Measurements from ENCODE around the gene CEP128.

Gene CEP128

DNA sequence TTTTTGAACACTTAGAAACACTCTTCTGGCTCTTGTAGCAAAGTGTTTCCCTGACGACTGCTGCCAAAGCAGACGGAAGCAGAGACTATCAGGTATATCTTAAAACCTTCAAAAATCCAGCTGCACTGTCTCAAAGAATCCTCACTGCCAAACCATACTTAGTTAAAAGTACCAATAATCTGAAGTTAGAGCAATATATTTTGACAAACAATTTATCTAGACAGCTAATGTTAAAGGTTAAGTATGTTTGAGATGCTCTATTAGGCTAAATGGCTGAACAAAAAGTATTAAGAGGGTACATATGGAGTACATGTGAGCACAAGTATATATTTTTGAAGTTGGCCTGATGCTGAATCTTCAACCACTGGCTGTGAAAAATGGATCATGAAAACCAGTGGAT is 398.3 kb downstream of the CEP128 start:
- no peak for DNase-seq (ENCODE audit: low spot score)

DNA sequence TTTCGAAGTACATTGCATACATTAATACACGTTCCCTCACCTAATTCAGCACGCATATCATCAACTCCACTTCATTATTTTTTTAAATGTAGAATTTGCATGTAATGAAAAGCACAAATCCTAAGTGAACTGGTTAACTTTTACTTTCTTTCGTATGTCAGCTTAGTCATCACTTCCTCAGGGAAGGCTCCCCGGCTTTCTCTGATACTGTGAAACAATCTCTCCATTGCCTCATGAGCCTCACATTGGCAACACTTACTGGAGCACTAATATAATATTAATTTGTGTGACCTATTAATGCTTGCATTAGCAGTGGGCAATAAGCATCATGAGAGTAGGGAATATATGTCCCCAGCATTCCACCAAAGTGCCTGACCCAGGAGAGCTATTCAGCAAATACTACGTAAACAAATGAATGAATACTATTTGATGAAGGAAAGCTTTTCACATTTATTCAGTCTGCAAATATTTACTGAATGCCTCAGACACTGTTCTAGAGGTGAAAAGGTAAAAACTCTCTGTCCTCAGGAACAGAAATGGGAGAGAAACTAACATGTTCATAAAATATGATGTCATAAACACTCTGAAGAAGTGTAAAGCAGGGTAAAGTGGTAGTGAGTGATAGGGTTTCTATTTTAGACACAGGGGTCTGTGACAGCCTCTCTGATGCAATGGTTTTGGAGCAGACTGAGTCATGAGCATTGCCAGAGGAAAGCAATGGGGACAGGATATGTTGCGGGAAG is 402.7 kb downstream of the CEP128 start:
- no peak for DNase-seq (ENCODE audit: low spot score)

DNA sequence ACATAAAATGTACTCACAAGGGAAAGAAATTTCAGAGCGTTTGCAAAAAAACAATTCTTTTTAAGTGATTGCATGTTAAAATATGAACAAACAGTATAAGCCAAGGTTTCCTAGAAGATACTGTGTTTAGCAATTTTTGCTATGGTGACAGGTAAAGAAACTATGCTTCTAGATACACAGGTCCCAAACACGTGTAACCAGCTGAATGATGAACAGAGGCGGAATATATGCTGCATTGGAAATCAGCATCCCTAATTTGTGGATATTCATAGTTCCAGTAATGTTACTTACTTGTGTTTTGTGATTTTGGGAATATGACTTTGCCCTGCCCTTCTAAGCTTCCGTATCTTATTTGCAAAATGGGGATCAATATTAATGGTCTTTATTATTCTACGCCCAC is 403.9 kb downstream of the CEP128 start:
- DNase-seq (ENCODE audit: low spot score), result no peak

DNA sequence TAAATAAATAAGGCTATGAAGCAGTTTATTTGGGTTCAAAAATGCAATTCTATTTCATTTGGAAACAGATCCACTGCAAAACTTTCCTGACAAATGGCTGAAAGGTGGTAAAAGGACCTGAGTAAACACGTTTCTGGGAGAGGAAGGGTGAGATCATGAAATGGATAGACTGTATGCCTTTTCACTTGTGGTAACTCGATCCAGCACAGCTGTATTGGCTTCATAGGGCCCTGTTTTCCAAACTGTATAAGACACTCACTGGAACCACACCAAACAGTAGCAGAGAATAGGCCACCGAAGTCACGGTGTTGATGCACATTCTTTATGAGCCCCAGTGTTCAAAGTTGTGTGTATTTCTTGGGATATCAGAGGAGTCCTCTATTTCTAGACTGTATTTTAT is 405.1 kb downstream of the CEP128 start:
- no peak for DNase-seq (ENCODE audit: low spot score)

DNA sequence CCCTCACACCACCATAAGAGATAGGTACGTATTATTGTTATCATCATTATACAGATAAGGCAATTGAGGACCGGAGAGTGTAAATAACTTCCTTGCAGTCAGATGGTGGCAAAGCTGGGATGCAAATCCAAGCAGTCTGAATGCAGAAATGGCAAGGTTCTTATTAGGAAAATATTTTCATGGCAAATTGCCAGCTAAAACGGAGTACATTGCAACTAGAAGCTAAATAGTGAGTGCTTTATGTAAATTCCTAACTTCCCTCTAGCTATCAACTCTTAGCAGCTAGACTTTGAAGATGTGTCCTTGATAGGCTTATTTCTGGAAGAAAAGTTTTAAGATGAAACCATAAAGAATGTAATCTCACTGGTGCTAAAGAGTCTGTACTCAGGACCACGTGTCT is 406.4 kb downstream of the CEP128 start:
- no peak for DNase-seq (ENCODE audit: low spot score)

DNA sequence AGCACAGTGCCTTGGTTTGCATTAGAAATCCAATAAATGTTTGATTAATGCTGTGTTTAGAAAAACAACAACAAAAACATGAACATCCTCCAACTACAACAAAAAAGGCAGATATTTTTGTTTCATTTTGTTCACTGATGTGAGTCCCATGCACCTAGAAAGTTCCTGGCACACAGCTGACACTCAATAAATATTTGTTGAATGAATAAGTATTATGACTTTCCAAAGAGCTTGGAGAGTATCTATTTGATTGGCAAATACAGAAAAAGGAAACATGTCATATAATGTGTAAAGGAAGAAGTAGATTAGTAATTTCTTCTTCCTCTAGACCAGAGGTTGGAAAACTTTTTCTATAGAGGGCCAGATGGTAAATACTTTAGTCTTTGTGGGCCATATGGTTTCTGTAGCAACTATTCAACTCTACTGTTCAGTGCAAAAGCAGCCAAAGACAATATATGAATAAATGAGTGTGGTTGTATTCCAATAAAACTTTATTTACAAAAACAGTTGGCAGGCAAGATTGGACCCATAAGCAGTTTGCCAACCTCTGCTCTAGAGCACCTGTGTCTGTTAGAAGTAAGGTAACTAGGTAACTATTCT is 417.9 kb downstream of the CEP128 start:
- no peak for DNase-seq (ENCODE audit: low spot score)

DNA sequence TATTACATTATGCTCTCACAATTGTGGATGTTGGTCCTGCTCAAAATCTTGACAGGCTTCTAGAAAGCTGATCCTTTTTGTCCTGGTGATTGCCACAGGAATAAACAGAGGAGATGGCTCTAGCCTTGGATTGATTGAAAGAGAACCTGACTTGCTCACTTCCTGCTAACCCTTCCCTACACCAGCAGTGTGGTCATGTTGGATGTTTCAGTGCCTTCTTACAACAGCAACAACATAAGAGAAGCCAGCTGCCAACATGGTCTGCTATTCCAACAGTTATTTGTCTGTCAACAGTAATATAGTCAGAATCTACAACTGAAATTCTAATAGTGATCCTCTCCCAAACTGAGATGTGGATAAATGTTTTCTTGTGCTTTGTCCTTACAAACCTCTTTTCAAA is 418.6 kb downstream of the CEP128 start:
- no peak for DNase-seq (ENCODE audit: low spot score)

DNA sequence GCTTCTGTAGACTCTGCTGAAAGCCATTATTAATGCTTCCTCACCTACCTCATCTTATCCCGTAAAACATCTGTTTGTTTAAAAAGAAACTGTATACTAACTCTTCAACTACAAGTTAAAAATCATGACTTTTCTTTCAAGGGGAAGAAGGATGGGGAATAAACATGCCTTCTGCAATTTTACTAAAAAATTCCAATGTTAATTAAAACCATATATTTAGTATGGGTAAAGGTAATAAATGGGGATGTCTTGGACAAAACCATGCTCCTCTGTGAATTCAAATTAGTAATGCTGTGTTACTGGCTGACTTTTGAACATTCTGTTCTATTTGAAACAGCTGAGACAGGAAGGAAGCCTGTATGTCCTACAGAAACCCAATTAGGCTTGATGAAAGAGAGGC is 419.1 kb downstream of the CEP128 start:
- DNase-seq (ENCODE audit: low spot score), result no peak

DNA sequence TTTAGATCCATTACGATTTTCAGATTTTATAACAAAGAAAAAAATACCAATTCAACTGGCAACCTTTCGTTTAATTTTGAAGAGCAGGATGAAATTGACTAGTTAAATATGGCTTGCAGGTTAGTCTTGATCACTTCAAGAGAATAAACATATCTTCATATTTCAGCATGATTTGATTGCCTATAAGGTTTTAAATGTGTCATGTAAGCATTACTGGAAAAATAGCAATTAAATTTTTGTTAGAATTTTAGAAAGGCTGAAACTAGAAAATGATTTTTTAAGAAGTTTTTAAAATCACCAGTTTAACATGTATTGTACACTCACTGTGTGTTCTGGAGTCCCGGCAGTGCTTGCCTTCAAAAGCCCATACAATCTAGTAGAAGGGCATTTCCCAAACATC is 420.1 kb downstream of the CEP128 start:
- no peak for DNase-seq (ENCODE audit: low spot score)

DNA sequence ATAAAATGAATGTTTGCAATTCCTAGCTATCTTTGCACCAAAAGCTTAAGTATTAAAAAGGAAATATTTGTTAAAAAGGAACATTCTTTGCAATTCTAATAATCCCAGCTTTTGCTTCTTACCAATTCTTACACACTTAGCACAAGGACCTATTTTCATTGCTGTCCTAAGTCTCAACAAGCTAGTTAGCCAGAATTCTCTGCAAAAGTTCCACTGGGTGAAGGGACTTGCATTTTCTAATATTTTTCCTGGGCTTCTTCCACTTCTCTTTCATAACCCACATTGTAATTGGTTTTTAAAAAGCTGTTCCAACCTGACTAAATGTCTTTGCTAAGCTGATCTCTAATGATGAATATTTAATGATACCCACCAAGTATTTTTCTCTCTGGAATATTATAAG is 422.5 kb downstream of the CEP128 start:
- no peak for DNase-seq (ENCODE audit: low spot score)

DNA sequence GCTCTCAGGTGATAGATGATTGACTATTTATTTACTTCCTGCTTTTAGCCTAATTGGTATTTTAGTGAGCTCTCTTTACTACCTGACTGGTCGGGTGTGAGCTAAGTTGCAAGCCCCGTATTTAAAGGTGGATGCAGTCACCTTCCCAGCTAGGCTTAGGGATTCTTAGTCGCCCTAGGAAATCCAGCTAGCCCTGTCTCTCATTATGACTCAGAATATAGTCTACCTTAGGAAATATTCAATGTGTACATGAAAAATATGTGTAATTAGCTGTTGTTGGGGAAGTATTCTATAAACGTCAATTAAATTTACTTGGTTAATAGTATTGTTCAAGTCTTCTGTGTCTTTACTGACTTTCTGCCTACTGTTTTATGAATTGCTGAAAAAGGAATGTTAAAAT is 423.4 kb downstream of the CEP128 start:
- no peak for DNase-seq (ENCODE audit: low spot score)

DNA sequence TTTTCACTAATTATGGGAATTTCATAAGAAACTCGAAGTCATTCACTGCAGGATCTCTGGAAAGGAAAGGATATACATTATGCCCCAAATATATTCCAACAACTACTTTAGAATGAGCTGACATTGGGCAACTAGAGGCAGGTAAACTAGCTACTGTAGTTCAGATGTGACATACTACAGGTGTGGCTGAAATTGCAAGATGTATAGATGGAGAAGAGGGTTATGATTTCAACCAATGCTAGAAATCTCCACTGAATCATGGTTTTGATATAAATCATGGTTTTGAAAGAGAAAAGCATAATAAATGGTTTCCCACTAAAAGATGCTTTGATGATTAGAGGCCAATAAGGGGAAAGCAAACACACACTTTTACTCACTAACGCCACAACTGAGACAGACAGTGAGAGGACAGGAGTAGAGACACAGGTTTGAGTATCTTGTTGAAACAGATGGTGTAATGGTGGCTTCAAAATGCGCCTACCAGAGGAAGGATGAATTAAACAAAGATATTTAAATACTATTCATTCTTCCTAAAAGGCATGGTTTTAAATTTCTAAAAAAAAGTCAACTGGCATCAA is 434.2 kb downstream of the CEP128 start:
- DNase-seq (ENCODE audit: low spot score), result no peak

DNA sequence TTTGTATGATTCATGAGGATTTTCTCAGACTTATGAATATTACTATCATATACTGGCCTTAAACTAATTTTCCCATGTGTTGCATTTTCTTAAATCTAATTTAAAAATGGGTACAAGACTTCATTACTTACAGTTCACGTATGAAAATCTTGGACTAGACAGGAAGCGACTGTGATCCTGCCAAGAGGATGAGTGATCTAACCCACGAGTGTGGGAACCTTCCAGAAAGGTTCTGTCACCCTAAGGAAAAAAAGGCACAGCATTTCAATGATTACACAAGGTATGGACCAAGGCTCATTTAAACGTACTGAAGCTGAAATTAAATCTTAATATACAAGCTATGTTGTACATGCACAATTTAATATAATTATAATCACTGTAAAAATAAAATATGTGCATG is 436.8 kb downstream of the CEP128 start:
- DNase-seq (ENCODE audit: low spot score), result no peak

DNA sequence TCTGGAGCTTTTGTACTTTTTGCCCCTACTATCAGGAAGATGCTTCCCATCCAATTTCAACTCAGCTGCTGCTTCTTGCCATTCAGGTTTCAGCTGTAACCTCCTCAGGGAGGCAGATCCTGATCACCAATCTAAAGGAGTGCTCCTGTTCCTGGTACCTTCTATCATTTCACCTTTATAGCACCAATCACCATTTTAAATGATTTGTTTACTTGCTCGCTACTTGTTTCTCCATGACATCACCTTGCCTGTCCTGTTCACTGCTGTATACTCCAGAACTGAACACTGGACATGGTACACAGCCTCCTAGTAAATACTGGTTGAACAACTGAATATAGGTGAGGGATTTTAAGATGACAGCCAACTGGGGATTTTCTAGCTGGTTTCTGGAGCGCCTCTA is 443.0 kb downstream of the CEP128 start:
- no peak for DNase-seq (ENCODE audit: low spot score)

DNA sequence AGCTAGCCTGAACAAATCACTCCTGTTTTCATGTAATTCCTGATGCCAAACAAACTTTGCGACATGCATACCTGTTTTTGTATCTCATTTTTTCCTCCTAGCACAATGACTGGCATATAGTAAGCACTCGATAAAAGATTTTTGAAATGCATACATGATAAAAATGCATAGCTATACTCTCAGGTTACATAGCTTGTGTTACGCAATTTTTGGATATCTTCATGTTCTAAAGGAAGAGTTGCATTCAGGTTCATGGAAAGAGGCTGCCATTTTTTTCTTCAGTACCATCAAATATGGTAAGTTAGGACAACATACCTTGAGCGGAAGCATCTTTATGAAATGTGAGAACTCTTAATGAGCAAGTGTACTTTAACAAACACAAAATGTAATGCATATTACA is 445.4 kb downstream of the CEP128 start:
- DNase-seq (ENCODE audit: low spot score), result no peak

DNA sequence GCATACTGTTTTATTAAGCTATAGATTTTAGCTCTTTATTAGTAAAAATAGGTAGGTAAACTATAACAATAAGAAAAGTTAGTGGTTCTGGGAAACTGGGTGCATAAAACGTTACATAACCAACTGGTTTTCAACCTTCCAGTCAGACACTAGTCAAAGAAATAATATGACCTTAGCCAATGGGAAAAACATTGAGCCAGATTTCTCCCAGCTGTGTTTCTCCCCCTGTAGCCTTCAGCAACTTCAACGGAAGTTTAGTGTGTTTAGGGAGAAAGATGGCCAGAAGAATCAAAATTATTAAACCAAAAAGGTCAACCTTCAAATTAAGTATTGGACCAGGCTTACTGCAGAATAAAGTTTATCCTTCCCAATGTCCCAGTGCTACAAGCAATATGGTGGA is 446.8 kb downstream of the CEP128 start:
- no peak for DNase-seq (ENCODE audit: low spot score)

DNA sequence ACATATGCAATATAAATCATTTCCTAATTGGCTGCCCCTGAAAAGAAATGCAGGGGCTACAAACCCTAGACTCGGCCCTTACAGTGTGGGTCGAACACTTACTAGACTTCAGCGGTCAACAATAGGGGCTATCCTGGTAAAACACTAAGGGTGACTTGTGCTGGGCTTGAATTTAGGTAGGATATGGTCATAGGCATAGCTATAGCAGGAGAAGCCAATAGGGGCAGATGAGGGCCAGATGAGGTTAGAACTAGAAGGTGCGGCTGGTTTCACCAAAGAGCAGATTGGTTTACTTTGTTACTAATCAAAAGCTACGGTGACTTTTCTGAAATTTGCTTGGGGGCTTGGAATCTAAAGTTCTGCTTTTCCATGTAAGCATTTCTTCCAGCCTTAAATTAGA is 447.9 kb downstream of the CEP128 start:
- DNase-seq (ENCODE audit: low spot score), result no peak

DNA sequence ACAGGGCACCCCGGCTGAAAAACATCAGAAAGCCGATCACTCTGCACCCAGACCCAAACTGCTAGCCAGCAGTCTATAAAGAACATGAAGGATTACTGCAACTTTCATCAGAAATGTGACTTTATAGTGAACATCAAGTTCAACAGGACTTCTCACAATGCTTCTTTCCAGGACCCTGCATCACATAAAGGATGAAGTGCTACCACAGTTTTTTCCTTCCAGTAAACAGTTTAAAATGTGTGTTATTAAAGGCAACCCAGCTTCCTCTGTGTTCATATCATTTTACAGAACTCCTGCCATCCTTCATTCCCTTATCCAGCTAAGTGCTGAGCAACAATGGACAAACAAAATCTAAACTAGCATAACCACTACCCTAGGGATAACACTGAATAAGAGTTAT is 449.9 kb downstream of the CEP128 start:
- DNase-seq (ENCODE audit: low spot score), result no peak

DNA sequence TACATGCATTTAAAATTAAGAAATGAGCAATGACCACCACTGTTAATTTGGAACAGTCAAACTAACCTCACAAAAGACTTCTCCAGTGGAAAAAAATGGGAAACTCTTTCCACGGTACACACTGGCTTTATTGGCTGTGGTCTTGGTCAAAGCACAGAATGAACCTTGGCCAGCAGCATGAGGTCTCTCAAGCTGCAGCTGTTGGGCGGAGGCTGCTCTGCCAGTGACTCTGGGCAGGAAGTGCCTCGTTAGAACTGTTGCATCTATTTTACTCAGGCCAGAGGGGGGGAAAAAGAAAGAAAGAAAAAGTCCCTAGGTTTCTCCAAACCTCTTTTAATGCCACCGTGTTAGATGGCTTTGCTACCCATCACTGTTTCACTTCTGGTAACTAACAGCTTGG is 450.4 kb downstream of the CEP128 start:
- no peak for DNase-seq (ENCODE audit: low spot score)

DNA sequence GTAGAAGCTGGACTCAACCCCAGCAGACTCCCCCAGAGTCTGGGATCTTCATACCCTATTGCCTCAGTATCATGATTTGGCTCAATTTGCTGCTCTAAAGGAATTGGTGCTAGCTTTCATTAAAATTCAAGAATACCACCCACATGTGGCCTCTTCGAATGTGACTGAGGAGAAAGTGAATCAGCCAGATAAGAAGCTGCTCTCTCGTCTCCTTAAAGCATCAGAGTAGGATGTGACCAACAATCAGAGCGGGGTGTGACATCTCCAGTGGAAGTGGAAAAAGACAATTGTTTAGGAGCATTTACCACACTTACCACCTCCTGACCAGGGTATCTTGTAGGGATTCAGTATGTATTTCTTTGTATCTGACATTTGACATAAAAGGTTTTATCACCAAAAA is 452.0 kb downstream of the CEP128 start:
- DNase-seq (ENCODE audit: low spot score), result no peak

DNA sequence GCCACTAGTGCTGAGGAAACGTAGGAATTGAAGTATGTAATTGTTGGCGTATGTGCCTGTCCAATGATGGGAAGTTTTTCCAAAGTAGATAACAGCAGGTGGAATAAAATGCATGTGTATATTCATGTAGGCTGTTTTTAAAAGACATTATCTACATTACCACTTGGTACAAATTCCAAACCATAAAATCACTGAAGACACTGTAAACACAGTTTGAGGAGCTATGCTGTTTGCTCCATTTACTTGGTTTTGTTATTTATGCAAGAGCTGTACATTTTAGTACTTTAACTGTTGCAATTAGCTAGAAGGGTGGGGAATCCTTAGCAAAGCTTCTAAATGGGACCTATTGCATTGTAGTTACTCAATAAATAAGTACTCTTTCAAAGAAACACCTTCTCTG is 455.8 kb downstream of the CEP128 start:
- no peak for DNase-seq (ENCODE audit: low spot score)

DNA sequence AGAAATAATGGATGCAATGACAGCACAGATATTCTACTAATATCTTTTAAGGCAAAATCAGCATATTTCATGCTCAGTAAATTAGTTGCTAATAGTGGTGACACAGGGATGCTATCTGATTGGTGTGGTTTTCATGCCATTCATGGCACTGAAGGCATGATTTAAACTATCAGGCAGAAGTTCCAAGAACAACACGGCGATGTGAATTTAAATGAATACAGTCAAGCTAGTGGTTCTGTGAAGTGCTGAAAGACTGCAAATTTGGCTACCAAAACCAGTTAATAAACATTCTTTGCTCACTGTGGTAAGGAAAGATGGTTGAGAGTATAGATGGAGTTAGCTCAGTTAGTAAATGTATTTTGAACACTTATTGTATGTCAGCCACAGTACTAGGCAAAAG is 458.2 kb downstream of the CEP128 start:
- no peak for DNase-seq (ENCODE audit: low spot score)

DNA sequence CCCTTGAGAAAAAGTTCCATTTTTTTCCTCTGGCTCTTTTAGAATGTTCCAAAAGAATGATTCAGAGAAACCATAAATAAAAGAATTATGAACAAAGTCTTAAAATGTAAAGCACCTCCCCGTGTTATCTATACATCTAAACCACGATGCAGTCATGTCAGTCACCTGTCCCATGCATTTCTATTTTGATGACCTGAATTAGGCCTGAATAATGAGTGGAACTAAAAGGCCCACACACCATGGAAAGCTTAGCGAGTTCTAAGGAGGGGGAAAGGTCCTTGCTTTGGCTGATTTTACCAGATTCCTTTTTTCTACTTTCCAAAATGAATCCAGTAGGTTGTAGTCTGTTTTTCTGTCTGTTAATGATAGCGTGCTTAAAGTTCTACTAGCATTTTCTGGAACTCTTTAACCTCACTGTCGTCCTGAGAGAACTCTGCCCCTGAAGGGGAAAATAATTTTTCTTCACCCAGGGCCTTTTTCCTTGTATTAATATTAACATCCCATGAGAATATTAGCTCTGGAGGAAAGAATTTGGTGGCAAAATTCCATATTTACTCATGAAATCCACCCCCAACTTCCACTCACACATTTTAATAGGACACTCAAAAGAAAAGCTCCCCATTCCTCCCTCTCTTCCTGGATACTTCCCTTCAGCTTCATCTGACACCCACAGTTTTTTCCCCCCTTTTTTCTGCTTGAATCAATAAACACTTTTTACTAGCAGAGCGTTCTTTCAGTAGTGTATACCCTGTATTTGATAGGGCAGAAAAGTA is 464.0 kb downstream of the CEP128 start:
- DNase-seq (ENCODE audit: low spot score), result no peak
